Bone marrow (tissue), 2 donors: ENCODE measurements around the gene EPHA2.
"Not testable (repeated sequence)": the region's sequence is repeated elsewhere in the genome, so short reads cannot be mapped to it uniquely, and the experiment has no call there.

Experiments
- DNase-seq, 2 donors: peaks; one replicate each; lab custom pipeline; 2025; lab: John Stamatoyannopoulos, UW

EPHA2 gene

GRCh38 chr1:16155537-16156410, at the start of gene EPHA2:
TSS of gene EPHA2 (minus strand) at chr1:16156069. CDS start at chr1:16155932, 137 bp downstream.
- DNase-seq: no peak

GRCh38 chr1:16205334-16205671, 49.4 kb upstream of the EPHA2 start:
- DNase-seq: no peak

- DNase-seq: no peak
Observed at GRCh38 chr1:16204634-16205333, 48.9 kb upstream of the EPHA2 start.

- DNase-seq: no peak
Observed at GRCh38 chr1:16204216-16204615, 48.3 kb upstream of the EPHA2 start.

- no peak for DNase-seq
Observed at GRCh38 chr1:16203550-16203949, 47.7 kb upstream of the EPHA2 start.

GRCh38 chr1:16202281-16203210, 46.7 kb upstream of the EPHA2 start:
- DNase-seq: no peak

GRCh38 chr1:16199700-16200099, 43.8 kb upstream of the EPHA2 start:
- DNase-seq: no peak

- no peak for DNase-seq
Observed at GRCh38 chr1:16199157-16199501, 43.3 kb upstream of the EPHA2 start.

GRCh38 chr1:16198444-16199156, 42.7 kb upstream of the EPHA2 start:
- no peak for DNase-seq

- DNase-seq: no peak
Observed at GRCh38 chr1:16196874-16197273, 41.0 kb upstream of the EPHA2 start.

- DNase-seq: not testable (repeated sequence)
Observed at GRCh38 chr1:16196139-16196538, 40.3 kb upstream of the EPHA2 start.

GRCh38 chr1:16195518-16195905, 39.6 kb upstream of the EPHA2 start:
- DNase-seq: no peak

GRCh38 chr1:16191916-16192546, 36.2 kb upstream of the EPHA2 start:
- DNase-seq: no peak

GRCh38 chr1:16191309-16191708, 35.4 kb upstream of the EPHA2 start:
- no peak for DNase-seq

GRCh38 chr1:16189921-16190621, 34.2 kb upstream of the EPHA2 start:
- no peak for DNase-seq

GRCh38 chr1:16189003-16189402, 33.1 kb upstream of the EPHA2 start:
- no peak for DNase-seq

- DNase-seq: peak; percentile 32 to 65
Observed at GRCh38 chr1:16187748-16188401, 32.0 kb upstream of the EPHA2 start.

- no peak for DNase-seq
Observed at GRCh38 chr1:16186655-16187235, 30.9 kb upstream of the EPHA2 start.

- no peak for DNase-seq
Observed at GRCh38 chr1:16184557-16185303, 28.9 kb upstream of the EPHA2 start.
